GM18499 (cell line): ENCODE results near the gene SCN2A.

ENCODE experiments used
- ATAC-seq: cut with Tn5 transposase; IDR thresholded peaks from one replicate; pipeline ENCODE4 v1.9.1; 2021; ENCODE audit warnings: moderate number of reproducible peaks; ENCODE audit not compliant: insufficient read depth, unreplicated experiment

Gene SCN2A

GRCh38 chr2:165406173-165406572, 167.0 kb downstream of the SCN2A start:
- ATAC-seq = no peak

DNA sequence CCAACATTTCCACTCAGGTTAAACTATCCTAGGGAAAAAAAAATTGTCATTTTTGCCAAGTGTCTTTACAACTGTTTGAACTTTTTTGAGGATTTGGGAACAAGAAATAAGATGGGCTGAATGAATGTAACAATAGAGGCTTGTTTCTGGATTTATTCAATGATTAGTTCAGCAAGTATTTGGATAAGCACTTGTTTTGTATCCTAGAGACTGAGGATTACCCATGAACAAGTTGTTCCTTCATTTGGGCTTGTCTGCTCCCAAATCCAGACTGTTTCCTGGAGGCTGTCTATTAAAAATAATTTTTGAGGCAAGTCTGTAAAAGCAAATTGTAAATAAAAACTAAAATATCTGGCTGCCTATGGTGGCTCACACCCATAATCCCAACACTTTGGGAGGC, 168.3 kb downstream of the SCN2A start:
- no peak for ATAC-seq

DNA sequence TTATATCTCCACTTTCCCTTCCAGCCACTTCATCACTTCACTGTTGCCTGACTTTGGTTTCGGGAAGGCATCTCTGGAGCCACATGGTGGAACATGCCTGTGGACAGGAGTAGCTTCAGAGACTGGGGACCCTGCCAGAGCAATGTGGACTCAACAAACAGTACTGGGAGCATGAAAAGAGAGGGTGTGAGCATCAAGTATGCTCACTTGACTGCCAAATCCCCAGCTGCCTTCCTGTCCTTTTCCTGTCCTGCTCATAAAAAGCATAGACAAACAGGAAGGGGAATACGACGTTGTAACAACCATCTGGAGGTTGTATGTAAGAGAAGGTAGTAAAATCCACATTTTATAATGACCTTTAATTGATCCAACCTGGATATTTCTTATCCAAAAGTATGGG, 169.0 kb downstream of the SCN2A start:
- ATAC-seq = no peak

- no peak for ATAC-seq
Measured at GRCh38 chr2:165410276-165410675, 171.1 kb downstream of the SCN2A start.

DNA sequence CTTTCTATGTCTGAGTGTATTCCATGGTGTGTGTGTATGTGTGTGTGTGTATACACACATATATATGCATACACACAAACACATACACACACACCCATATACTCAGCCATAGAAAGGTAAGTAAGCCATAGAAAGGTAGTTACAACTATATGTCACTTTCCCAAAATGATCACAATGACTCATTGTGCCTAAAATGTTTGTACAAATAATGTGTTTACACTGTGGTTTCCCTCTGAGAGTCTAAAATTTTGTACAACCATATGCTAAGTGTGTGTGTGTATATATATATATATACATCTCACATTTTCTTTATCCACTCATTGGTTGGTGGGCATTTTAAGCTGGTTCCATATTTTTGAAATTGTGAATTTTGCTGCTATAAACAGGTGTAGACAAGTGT, 175.0 kb downstream of the SCN2A start:
- ATAC-seq = no peak

- no peak for ATAC-seq
Measured at GRCh38 chr2:165417009-165417408, 177.8 kb downstream of the SCN2A start.

- no peak for ATAC-seq
Measured at GRCh38 chr2:165420231-165420630, 181.0 kb downstream of the SCN2A start.

DNA sequence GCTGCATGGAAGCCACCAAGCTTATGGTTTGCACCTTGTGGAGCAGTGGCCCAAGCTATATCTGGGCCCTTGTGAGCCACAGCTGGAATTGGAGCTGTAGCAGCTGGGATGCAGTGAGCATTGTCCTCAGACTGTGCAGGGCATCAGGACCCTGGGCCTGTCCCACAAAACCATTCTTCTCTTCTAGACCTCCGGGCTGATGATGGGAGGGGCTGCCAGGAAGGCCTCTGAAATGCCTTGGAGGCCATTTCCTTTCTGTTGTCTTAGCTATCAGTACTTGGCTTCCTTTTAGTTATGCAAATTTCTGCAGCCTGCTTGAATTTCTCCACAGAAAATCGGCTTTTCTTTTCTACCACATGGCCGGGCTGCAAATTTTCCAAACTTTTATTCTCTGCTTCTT, 183.9 kb downstream of the SCN2A start:
- no peak for ATAC-seq

DNA sequence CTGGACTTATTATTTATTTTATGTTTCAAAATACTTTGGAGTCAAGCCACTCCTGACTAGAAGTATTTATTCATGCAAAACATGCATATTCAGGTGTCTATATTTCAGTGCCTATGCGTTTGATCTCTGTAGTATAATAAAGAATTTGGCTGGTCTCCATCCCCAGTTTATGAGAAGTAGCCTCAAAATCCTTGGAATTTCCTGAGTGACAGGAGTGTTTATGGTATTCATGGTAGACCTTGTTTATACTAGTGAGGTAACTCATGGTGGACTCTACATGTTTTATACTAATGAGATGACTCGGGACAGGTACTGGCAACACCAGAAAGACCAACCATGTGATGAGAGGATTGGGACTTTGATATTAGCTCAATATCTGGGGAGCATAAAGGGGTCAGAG, 186.3 kb downstream of the SCN2A start:
- no peak for ATAC-seq

- no peak for ATAC-seq
Measured at GRCh38 chr2:165427686-165428085, 188.5 kb downstream of the SCN2A start.

DNA sequence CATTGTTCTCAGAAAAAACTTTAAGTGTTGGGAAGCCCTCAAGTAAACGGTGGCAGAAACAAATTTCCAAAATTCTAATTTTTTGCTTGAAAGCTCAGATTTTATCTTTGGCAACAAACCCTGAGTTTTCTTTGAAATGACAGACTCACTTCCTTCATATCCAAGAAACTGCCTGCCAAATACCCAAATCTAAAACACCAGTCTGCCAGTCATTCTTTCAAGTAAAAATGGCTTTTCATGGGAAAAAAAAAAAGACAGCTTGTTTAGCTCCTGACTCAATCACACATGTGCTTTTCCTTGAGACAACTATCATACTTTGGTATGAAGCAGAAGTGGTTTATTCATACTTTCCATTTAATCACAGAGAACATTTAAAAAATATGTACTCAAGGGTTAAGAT, 189.7 kb downstream of the SCN2A start:
- ATAC-seq = no peak

GRCh38 chr2:165431014-165431413, 191.8 kb downstream of the SCN2A start:
- ATAC-seq = no peak

DNA sequence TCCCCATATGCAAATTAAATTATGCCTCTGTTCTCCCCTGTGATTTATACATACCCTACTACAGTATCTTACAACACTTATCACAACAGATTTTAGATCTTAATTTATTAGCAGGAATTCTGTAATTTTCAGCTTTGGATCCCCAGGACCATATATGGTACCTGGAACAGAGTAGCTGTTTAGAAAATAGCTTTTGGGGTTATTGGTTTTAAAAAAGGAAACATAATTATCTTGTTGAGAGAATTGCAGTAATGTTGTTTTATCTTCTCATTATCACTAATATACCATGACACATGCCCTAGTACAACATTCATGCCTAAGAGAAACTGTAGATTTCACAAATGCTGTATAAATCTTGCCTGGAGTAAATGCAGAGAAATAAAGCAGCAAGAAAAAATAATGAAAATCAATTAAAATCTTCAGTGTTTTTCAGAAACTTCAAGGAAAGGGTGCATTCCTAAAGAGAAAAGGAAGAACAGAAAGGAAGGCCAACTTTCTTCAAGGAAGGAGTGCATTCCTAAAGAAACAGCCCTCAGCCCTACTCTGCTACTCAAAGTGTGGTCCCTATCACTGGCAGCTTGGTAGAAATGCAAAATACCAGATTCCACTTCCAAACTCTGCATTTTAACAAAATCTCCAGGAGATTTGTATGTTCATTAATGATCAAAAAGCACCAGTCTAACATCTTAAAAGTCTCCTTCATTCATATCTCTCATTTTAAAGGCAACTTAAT, 193.2 kb downstream of the SCN2A start:
- ATAC-seq = no peak

DNA sequence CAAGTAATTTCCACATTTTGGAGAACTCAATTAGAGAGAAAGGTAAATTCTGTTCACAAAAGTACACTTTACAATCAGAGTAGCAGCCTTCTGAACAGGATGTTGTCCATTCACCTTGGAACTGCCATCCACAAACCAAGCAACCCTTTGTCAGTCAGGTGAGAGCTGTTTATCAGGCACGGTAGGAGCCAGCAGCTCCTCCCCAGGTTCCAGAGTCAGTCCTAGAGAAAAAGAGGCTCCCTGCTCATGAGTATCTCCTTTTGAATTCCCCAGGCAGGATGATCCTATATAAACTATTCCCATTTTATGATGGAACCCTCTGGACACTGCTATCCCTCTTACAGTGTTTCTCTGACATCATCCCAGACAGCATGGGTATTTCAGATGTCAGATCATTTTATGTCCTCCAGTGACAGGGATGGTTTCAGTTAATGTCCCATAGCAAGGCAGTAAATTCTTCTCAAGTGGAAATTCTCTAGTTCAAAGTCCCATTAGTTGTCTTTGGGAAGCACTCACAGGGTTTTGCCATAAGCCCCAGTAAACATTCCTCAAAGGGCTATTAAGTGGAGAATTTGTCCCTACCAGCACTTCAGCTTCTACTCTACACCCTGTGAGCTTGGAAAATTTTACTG, 195.8 kb downstream of the SCN2A start:
- ATAC-seq = no peak

GRCh38 chr2:165435611-165436010, 196.4 kb downstream of the SCN2A start:
- no peak for ATAC-seq

- ATAC-seq = no peak
Measured at GRCh38 chr2:165436559-165436958, 197.3 kb downstream of the SCN2A start.

- ATAC-seq = no peak
Measured at GRCh38 chr2:165440367-165440766, 201.2 kb downstream of the SCN2A start.
